22Rv1 (cell line): ENCODE data around the gene EPHA3.

Source experiments
- H3K27ac ChIP-seq: fragments of 450-650 bp; 2 replicates; pipeline ENCODE4 v1.5.1; 2017
- CTCF ChIP-seq: fragments of 450-650 bp; IDR thresholded peaks from 2 replicates; pipeline ENCODE4 v1.5.1; 2017; ENCODE audit warnings: mild to moderate bottlenecking
- ZFX ChIP-seq: fragments of 450-650 bp; IDR thresholded peaks from 2 replicates; pipeline ENCODE4 v1.6.1; 2017; ENCODE audit warnings: antibody characterized with exemption, borderline replicate concordance

Gene EPHA3

DNA sequence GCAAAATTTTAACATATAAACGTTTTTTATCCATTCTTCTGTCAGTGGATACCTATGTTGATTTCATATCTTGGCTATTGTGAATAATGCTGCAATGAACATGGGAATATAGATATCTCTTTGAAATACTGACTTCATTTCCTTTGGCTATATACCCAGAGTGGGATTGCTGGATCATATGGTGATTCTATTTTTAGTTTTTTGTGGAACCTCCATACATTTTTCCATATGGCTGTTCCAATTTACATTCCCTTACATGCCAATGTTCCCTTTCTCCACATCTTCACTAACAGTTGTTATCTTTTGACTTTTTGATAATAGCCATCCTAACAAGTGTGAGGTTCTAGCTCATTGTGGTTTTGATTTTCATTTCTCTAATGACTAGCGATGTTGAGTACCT is 344.6 kb downstream of the EPHA3 start:
- TF ChIP-seq CTCF (no peak), ZFX (no peak)
- H3K27ac ChIP-seq = no peak overlapping the region

GRCh38 chr3:89455240-89455639 is 347.8 kb downstream of the EPHA3 start:
- H3K27ac ChIP-seq = no peak overlapping the region
- TF ChIP-seq ZFX = no peak
- no peak for TF ChIP-seq CTCF

- no peak overlapping the region for H3K27ac ChIP-seq
- TF ChIP-seq ZFX (no peak), CTCF (no peak)
Observed at GRCh38 chr3:89467898-89468363, 360.5 kb downstream of the EPHA3 start.

DNA sequence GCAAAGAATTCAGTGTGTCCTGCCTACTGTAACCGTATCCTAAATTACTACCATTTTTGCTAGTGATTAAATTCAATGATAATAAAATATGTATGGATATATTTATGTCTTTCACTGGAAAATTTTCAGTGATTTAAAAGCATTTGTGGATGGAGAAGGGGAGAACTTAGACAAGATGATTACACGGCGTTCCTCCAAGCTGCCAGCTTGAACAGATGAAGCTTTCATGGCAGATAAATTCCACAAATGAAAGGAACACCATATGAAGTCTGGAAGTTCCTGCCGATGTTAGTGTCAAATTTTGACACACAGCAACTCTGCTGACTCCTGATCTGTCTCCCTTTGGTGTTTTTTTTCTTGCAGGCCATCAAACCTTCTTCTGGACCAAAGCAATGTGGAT is 364.7 kb downstream of the EPHA3 start:
- H3K27ac ChIP-seq = no peak overlapping the region
- TF ChIP-seq CTCF (no peak), ZFX (no peak)

DNA sequence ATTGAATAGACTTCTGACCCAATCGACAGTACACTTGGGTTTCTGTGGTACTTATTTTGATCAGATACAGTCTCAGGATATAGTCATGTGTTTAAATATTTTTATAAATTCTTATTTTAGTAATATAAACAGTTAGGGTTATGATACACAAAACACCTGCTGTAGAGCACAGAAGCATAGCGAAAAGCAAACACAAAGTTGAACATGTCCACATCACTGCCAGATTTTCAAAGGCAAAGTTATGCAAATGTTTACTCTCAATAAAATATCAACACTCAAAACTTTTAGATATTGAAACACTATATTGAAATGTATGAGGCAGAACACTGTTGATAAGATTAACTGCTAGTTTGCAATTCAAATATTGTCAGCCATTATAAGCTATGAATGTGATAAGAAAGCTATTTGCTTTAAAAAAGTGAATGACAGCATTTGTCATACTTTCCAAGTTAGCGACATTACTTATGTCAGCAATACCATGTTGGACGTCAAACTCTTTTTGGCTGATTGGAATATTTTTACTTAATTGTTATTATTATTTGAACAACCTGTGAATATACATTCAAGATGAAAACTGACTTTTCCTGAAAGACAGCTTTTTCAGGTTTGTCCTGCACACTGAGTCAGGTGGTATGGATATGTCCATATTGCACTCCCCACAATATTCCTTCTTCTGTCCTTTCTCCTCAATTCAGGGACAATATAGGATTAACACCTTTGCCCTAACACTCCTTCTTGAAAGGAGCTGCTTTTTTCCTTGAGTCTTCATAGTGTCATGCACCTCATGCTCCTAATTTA is 367.1 kb downstream of the EPHA3 start:
- H3K27ac ChIP-seq = peak overlapping the region; percentile 68
- TF ChIP-seq ZFX (no peak), CTCF (no peak)

- H3K27ac ChIP-seq = peak overlapping the region; percentile 6; the same call in 1 of the 2 replicates
- TF ChIP-seq ZFX (no peak), CTCF (no peak)
Observed at GRCh38 chr3:89488800-89489580, 381.6 kb downstream of the EPHA3 start.

DNA sequence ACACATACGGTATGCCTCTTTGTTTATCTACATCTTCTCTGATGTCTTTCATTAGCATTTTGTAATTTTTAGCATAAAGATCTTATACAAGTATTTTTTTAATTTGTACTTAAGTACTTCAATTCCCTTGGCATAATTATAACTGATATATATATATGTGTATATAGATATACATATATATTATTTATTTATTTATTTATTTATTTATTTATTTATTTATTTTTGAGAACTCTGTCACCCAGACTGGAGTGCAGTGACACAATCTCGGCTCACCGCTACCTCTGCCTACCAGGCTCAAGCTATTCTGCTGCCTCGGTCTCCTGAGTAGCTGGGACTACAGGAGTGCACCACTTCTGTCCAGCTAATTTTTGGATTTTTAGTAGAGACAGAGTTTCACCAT is 382.7 kb downstream of the EPHA3 start:
- H3K27ac ChIP-seq = no peak overlapping the region
- TF ChIP-seq ZFX (no peak), CTCF (no peak)
